Gastroesophageal sphincter (tissue), 3 donors: Measurements from ENCODE around the gene VAPB.

ENCODE experiments used
- POLR2A ChIP-seq, 2 donors: fragments of 450-650 bp; IDR thresholded peaks; one replicate each; pipeline ENCODE4 v1.6.1; 2017; ENCODE audit warnings: antibody characterized with exemption in 2 of 2, mild to moderate bottlenecking in 2 of 2, moderate library complexity in 1 of 2
- POLR2AphosphoS5 ChIP-seq: sonication (generic); formaldehyde crosslinking; IDR thresholded peaks from one replicate; pipeline ENCODE4 v1.6.1; 2017; ENCODE audit warnings: antibody characterized with exemption
- TF ChIP-seq, protein P1 (sequence below), 4 experiments: fragments of 200-600 bp in 2 of 4; fragments of 450-650 bp in 2 of 4; sonication (generic) in 1 of 4; IDR thresholded peaks; one replicate each; pipeline ENCODE4 v1.5.1; 2017 to 2019; ENCODE audit warnings: antibody characterized with exemption in 4 of 4, mild to moderate bottlenecking in 2 of 4, moderate library complexity in 2 of 4

DNA sequence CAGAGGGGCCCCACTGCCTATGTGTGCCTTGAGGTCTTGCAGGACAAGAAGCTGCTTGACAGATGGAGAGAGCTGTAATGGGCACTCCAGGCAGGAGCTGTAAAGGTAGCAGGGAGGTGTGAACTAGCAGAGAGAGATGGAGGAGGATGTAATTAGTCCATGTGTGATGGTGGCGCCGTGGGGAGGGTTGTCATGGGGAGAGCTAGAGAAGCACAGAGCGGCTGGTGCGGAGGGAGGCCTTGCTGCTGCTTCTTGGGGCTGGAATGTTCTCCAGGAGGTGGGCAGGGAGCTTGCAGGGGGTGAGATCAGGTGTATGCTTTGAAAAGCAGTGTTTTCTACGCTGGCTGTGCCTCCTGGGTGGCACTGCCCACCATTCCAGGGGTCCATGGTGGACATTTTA lies 94.0 kb downstream of the VAPB start:
- TF ChIP-seq, protein P1, sequence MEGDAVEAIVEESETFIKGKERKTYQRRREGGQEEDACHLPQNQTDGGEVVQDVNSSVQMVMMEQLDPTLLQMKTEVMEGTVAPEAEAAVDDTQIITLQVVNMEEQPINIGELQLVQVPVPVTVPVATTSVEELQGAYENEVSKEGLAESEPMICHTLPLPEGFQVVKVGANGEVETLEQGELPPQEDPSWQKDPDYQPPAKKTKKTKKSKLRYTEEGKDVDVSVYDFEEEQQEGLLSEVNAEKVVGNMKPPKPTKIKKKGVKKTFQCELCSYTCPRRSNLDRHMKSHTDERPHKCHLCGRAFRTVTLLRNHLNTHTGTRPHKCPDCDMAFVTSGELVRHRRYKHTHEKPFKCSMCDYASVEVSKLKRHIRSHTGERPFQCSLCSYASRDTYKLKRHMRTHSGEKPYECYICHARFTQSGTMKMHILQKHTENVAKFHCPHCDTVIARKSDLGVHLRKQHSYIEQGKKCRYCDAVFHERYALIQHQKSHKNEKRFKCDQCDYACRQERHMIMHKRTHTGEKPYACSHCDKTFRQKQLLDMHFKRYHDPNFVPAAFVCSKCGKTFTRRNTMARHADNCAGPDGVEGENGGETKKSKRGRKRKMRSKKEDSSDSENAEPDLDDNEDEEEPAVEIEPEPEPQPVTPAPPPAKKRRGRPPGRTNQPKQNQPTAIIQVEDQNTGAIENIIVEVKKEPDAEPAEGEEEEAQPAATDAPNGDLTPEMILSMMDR (IDR thresholded peaks at IDR 0.05): no peak
- TF ChIP-seq POLR2A (IDR thresholded peaks at IDR 0.05) (no peak), POLR2AphosphoS5 (no peak)
